Testis (tissue), 2 donors: ENCODE measurements around the gene SMAD6.

ENCODE experiments used
- POLR2A ChIP-seq: fragments of 450-650 bp; IDR thresholded peaks from one replicate; pipeline ENCODE4 v1.6.1; 2017; ENCODE audit warnings: antibody characterized with exemption, mild to moderate bottlenecking, moderate library complexity
- TF ChIP-seq, protein P1 (sequence below), 3 experiments: fragments of 450-650 bp in 2 of 3; fragments of 200-600 bp in 1 of 3; sonication (generic) in 1 of 3; IDR thresholded peaks; one replicate each; pipeline ENCODE4 v1.5.1; 2016 to 2019; ENCODE audit warnings: antibody characterized with exemption in 3 of 3, mild to moderate bottlenecking in 2 of 3, moderate library complexity in 1 of 3

DNA sequence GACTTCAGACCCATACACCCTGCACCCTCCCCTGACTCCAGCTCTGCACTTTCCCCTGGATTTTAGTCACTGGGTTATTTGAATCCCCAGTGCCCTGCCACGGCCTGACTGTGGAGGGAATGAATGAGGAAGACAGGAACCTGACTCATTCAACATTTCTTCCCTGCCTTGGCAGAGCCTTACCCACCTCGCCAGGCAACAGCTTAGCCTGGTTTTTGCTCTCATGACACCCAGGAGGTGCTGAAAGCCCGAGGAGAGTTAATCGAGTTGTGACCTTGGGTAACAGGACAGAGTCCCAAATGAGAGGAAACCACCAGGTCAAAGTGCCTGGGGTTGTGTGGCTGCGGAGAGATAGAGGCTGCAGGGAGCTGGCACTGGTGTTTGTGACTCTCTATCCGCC lies 128.3 kb downstream of the SMAD6 start:
- TF ChIP-seq, protein P1, sequence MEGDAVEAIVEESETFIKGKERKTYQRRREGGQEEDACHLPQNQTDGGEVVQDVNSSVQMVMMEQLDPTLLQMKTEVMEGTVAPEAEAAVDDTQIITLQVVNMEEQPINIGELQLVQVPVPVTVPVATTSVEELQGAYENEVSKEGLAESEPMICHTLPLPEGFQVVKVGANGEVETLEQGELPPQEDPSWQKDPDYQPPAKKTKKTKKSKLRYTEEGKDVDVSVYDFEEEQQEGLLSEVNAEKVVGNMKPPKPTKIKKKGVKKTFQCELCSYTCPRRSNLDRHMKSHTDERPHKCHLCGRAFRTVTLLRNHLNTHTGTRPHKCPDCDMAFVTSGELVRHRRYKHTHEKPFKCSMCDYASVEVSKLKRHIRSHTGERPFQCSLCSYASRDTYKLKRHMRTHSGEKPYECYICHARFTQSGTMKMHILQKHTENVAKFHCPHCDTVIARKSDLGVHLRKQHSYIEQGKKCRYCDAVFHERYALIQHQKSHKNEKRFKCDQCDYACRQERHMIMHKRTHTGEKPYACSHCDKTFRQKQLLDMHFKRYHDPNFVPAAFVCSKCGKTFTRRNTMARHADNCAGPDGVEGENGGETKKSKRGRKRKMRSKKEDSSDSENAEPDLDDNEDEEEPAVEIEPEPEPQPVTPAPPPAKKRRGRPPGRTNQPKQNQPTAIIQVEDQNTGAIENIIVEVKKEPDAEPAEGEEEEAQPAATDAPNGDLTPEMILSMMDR (IDR thresholded peaks at IDR 0.05), result no peak
- TF ChIP-seq POLR2A, result no peak
